Vagina (tissue), 2 donors: ENCODE results near the gene EPS15.

Experiments used
- POLR2A ChIP-seq, 2 donors: fragments of 450-650 bp; IDR thresholded peaks; one replicate each; pipeline ENCODE4 v1.6.1; 2017; ENCODE audit warnings: antibody characterized with exemption in 2 of 2, mild to moderate bottlenecking in 2 of 2, moderate library complexity in 2 of 2
- POLR2AphosphoS5 ChIP-seq, 2 donors: sonication (generic); formaldehyde crosslinking; IDR thresholded peaks; one replicate each; pipeline ENCODE4 v1.9.0; 2017; ENCODE audit warnings: antibody characterized with exemption in 2 of 2, mild to moderate bottlenecking in 2 of 2, low read depth in 1 of 2; ENCODE audit not compliant: insufficient read depth in 1 of 2
- TF ChIP-seq, protein P1 (sequence below), 3 experiments: fragments of 450-650 bp in 2 of 3; fragments of 200-600 bp in 1 of 3; sonication (generic) in 1 of 3; IDR thresholded peaks; one replicate each; pipeline ENCODE4 v1.5.1; 2017 to 2019; ENCODE audit warnings: antibody characterized with exemption in 3 of 3, mild to moderate bottlenecking in 2 of 3, moderate library complexity in 2 of 3

DNA sequence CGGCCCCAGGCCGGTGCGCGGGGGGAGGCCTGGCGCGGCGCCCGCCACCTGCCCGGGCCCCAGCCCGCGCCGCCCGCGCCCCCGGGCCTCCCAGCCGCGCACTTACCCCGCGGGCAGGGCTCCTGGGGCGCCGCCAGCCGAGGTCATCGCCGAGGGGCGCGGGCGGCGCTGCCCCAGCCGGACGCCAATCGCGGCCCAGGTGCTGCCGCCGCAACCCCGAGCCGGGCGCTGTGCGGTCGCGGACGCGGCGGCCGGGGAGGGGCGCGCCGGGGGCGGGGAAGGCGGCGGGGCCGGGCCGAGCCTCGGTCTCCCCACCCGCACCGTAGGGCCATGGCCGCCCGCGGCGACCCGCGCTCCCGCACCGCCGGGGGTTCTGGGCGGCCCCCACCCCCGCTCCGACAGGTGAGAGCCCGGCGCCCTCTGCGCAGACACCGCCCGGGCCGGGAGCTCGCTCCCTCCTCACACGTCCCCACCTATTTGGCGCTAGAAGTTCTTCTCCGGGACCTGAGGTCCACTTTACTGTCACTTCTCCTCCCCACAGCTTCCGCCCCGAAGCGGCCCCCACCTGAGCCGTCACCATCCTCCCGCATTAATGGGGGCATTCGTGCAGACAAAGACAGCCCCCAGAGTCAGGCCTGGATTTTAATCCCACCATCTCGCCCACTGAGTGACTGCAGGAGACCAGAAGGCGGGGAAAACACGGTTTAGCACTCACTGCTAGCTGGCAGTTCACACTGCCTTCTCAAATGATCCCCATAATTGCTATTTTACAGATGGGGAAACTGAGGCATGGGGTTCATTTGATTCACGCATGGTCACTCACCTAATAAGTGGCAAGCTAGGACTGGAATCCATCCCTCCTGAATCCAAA lies 188.5 kb downstream of the EPS15 start, which contains the start of gene TTC39A:
- TF ChIP-seq, protein P1, sequence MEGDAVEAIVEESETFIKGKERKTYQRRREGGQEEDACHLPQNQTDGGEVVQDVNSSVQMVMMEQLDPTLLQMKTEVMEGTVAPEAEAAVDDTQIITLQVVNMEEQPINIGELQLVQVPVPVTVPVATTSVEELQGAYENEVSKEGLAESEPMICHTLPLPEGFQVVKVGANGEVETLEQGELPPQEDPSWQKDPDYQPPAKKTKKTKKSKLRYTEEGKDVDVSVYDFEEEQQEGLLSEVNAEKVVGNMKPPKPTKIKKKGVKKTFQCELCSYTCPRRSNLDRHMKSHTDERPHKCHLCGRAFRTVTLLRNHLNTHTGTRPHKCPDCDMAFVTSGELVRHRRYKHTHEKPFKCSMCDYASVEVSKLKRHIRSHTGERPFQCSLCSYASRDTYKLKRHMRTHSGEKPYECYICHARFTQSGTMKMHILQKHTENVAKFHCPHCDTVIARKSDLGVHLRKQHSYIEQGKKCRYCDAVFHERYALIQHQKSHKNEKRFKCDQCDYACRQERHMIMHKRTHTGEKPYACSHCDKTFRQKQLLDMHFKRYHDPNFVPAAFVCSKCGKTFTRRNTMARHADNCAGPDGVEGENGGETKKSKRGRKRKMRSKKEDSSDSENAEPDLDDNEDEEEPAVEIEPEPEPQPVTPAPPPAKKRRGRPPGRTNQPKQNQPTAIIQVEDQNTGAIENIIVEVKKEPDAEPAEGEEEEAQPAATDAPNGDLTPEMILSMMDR (IDR thresholded peaks at IDR 0.05): no peak
- TF ChIP-seq POLR2A (IDR thresholded peaks at IDR 0.05): no peak
- no peak for TF ChIP-seq POLR2AphosphoS5 (IDR thresholded peaks at IDR 0.05; ENCODE audit: insufficient read depth in 1 of 2, low read depth in 1 of 2)
